HG03025 (cell line): ENCODE data around the gene CLCNKB.

ENCODE experiments used
- ATAC-seq: cut with Tn5 transposase; IDR thresholded peaks from one replicate; pipeline ENCODE4 v1.9.1; 2021; ENCODE audit warnings: mild to moderate bottlenecking, moderate library complexity; ENCODE audit not compliant: unreplicated experiment, low FRiP score

CLCNKB gene

DNA sequence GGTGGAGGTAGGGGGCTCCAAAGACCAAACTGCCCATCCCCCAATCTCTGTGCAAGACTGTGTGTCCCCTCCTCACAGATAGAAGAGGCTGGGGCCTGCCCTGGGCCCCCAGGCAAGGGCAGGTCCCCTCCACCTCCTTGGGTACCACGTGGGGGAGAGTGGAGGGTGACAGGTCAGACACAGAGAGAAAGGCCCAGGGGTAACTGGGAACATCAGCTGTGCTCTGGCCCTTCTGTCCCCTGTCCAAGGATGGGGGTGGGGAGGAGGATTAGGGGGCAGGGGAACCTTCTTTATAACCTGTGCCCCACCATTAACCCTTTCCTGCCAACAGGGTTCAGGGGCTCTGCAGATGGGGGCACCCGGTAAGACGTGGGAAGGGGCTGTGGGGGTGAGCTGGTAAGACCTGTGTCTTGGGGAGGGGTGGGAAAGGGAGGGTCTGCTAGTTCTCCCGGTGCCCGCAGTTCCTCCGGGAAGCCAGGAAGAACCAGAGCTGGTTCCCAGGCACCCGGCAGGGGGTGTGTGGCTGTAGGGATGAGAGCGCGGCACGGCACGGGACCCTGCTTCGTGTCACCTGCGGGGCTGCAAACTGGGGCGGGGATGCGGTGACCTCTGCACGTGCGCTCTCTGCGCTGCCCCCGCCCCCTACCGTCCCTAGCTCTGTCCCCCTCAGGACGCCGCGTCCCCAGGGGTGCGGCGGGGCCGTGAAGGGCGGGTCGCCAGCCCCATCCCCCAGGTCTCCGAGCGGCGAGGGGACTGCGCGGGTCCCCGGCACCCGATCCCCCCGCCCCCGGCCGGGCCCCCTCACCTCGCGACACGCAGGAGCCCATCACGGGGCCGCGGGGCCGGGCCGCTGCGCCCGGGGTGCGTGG is 29.3 kb downstream of the CLCNKB start:
- no peak for ATAC-seq

DNA sequence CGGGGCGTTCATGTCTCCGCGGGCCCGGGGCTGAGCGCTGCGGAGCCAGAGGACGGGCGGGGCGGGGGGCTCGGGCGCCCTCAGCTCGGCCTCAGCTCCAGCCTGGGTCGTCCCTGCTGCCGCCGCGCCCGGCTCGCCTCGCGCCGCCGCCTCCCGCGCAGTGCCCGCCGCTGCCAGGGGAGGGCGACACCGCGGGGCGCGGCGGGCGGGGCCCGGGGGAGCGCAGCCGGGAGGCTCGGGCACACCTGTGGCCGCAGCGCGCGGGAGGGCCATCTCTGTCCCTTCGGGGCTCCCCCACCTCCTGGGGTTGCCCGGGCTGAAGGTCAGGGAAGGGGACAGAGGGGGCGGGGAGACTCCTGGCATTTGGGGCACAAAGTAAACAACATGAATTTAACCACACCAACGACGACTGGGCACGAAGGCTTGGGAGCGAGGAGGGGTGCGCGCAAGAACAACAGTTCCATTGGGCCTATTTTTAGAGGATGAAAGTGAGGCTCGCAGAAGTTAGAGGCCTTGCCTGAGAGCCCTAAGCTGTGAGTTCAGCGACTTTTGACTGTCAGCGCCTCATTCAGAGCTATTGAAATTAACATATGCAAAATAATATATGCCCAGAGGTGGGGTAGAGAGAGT is 30.0 kb downstream of the CLCNKB start, which contains the start of gene FAM131C:
Gene FAM131C (minus strand): TSS at position 162 of the 630 bp plus-strand sequence. CDS start 209 bp downstream, outside the sequence.
- ATAC-seq = no peak

DNA sequence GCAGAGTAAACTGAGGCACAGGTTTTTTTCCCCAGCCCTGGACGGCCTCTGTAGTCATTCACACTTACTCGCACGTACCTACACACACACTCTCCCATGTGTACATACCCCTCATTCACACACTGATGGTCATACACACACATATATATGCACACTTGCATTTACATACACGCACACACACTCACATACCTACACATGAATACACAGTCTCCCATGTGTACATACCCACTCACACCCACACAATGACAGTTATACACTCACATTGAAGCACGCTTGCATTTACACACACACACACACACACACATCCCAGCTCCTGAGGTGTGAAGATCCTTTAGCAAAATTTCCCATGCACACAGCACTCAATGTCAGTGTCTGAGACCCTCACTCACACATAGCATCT is 30.6 kb downstream of the CLCNKB start:
- ATAC-seq = no peak

DNA sequence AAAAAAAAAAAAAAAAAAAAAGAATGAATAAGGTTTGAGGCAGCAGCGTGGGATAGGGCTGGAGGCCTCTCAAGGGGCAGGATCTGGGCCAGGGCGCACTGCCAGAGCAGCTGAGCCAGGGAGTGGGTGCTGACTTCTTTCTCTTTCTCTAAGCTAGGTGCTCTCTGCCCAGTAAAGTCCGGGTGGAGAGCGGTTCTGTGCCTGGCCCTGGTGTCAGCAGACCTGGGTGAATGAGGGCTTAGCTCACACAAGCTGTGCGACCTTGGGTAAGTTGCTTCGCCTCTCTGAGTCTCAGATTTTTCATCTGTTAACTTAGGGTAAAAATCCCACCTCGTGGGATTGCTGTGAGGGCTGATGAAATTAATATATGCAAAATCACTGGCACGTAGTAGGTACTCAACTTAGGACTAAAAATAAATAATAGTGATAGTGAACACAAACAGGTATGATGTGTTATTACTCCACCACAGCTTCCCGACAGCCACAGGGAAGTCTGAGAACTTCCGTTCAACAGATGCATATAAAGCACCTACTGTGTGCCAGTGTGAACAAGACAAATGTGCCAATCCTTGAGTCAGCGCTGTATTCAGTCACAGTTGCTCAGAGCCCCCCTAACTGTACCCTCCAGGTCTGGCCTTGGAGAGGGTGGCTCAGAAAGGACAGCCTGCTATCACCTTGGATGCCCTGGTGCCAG is 31.9 kb downstream of the CLCNKB start:
- ATAC-seq = no peak

DNA sequence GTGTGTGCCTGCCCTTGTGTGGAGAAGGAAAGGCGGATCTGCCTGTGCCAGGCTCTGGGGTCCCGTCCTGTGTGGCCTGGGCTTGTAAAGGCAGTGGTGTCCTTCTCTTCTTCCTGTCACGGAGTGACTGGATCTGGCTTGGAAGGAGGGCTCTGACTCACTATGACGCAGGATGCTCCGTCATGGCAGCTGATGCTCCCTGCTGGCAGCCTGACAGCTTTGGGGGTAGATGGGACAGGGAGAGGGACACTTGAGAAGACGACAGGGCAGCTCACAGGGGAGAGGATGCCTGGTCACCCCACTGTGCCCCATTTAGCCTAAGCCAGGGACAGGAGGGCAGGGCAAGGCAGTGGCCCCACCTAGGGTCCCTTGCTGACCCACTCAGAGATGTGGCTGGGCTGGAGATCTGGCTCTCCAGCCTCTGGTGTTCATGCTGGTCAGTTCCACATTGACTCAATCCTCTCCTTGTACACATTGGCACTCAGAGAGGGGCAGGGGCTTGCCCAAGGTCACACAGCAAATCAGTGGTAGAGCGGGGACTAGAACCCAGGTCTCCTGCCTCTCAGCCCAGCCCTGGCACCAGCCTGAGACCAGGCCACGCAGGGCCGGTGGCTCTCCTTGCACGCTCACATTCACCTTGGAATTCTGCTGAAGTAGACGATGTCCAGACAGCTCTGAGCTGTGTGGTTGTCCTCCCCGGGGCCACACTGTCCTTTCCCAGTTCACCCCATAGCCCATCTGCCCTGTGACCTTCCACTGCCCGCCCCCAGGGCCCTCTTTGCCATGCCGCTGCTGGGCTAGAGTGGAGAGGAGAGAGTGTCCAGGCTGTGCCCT is 32.7 kb downstream of the CLCNKB start:
- ATAC-seq = no peak

DNA sequence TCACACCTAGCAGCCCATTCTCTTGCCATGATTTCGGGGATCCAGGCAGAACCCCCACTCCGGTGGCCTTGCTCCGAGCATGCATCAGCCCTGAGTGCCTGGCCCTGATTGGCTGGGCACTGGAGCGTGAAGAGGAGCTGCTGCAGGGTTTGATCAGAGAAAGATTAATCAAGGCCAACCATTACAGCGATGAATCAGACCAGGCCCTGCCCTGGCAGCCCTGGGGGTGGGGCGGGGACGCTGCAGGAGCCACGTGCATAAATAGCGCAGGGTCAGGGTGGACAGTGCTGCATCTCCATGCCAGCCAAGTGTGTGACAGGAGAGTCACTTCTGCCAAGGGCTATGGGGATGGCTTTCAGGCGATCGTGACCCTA is 33.3 kb downstream of the CLCNKB start:
- no peak for ATAC-seq

DNA sequence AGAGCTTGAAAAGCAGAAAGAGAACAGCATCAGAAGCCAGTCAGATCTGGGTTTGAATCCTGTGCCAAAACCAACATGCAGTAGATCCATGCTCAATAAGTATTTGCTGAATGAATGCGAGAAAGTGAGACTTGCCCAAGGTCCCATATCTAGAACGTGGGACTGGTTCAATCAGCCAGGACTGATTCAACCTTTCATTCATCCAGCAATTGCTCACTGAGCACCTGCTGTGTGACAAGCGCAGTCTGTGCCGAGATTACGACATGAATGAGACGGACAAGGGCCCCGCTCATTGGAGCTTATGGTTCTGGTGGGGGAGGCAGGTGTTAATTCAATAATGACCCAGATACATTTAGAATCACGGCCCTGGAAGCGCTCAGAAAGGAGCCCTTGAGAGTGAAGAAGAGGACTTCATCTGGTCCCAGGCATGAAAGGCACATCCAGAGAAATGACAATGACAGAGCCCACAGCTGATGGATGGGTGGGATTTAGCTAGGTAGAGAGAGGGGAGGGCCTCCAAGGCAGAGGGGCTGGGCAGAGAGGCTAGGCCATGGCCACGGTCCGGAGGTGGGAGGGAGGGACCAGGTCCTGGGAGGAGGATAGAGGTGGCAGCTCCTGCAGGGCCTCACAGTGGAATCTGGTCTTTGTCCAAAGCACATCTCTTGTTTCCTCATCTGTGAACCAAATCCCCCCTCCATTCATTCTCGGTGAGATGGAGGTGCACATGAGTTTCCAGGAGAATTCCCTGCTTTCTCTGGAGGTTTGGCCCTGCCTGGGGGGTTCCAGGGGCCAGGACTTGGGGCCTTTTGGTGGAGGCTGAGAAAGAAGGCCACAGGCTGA is 34.0 kb downstream of the CLCNKB start:
- ATAC-seq = no peak

DNA sequence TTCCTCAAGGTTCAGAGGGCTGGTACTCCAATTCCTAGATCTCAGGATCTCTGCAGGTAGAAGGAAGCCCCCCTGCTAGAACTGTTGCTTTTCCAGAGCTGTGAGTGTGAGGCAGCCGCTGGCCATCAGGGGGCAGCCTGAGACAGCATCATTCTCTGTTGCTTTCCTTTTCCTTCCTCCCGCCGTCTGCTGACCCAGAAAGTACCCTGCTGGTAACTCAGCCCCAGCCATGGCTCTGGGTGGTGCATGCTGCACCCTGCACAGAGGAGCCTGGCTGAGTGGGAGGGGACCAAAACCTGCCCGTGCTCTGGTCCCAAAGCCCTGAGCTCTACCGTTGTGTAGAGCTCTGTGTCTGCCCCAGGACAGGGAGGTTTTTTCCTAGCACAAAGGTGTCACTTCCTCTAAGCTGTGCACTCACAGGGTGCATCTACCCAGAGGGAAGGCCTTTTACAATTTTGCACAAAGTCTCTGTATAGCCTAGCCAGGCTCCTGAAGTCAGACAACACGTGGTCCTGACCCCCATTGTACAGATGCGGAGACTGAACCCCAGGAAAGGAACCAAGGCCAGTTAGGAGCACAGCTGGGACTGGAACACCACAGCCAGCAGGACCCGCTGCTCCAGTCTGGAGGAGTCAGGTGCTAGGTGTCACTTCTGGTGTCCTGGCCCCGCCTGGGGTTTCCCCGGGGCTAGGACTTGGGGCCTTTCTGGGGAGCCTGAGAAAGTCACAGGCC is 35.5 kb downstream of the CLCNKB start:
- no peak for ATAC-seq

DNA sequence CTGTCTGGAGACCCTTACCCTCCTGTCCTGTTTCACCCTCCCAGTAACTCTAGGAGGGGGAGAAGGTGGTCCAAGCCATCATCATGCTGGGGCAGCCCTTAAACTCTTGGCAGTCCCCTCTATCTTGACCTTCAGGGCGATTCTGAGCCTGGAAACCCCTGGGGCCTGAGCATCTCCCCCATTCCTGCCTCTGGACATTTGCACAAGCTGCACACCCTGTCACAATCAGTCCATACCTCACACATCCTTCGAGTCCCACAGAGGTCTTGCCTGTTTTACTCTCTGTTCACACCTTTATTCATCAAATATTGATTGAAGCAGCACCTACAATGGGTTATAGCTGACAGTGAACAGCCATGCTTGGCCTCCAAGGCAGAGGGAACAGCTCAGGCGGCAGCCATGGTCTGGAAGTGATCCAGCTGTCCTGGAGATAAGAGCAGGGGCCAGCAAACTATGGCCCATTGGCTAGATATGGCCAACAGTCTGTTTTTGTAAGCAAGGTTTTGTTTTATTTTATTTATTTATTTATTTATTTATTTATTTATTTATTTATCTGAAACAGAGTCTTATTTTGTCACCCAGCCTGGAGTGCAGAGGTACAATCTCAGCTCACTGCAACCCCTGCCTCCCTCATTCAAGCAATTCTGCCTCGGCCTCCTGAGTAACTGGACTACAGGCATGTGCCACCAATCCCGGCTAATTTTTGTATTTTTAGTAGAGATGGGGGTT is 37.0 kb downstream of the CLCNKB start:
- ATAC-seq = no peak

DNA sequence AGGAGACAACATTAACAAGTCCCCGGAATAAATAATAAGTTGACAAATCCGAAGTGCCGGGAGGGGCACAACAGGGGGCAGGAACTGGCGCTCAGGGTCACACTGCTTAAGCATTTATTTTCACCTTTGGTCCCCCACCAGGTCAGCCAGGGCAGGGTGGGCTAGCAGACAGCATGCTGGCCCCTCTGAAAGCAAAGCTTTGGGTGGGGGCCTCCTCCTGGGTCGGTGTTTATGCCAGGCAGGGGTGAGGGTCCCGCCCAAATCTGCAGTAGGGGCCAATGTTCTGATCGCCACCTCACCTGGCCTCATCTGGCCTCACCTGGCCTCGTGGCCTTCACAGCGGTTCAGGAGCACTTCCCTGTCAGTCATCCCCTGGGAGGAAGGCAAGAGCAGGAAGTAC is 38.1 kb downstream of the CLCNKB start:
- ATAC-seq = no peak

DNA sequence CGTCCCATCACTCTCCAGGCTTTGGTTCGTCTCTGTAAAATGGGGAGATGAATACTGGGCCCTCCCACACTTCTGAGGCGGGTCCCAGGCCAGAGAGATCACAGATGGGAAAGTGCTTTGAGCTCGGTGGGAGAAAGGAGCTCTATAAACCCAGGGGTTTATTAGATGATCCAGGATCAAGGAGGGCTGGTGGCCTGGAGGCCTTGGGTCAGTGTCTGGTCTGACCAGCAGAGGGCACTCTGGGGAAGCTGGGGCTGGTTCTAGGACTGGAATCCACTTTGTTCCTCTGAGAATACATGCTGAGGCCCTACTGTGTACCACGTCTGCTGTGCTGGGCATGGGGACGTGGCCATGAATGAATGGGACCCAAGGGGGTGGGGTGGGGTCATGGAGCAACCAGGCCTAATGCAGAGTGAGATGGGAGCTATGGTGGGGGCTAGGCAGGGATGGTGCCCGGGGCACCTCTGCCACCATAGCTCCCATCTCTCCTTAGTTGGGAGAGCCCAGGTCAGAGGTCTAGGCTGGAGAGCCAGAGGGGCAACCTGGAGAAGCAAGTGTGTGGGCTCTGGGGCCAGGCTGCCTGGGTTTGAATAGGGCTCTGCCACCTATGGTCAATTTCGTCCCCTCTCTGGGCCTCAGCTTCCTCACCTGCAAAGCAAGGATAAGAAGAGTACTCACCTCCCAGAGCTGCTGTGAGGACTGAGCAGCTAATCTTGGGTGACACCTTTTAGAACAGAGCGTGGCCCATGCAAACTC is 38.9 kb downstream of the CLCNKB start:
- ATAC-seq = no peak

DNA sequence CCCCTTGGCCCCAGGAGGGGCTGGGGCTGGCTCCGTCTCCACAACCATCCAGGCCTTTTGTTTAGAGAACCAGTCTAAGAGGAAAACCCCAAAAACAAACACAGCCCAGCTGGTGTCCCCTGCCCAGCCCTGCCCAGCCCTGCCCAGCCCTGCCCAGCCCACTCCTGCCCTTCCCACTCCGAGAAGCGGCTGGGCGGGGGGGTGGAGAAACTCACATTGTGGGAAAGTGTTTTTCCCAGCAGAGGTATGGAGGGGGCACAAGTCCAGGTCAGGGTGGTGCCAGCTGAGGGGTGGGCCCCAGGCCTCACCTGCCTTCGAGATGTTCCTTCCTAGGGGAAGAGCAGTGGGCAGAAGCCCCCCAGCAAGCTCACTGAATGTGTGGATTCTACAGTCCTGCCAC is 39.9 kb downstream of the CLCNKB start:
- no peak for ATAC-seq

DNA sequence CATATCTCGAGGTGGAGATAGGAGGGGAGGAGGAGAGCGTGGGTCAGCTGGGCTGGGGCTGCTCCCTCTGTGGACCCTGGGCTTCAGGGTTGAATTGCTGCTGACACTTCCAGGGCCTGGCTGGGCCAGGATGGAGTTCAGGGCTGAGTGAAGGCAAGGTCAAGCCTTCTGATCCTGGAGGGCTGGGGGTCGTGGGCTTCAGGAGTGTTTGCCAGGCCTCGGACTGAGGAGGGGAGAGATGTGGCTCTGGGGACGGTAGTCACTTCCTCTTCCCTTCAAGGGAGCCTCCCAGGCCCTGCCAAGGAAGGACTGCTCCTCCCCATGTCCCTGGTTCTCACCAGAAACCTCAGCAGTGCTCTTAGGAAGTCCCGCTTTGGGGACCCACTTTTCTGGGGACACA is 41.9 kb downstream of the CLCNKB start:
- no peak for ATAC-seq

DNA sequence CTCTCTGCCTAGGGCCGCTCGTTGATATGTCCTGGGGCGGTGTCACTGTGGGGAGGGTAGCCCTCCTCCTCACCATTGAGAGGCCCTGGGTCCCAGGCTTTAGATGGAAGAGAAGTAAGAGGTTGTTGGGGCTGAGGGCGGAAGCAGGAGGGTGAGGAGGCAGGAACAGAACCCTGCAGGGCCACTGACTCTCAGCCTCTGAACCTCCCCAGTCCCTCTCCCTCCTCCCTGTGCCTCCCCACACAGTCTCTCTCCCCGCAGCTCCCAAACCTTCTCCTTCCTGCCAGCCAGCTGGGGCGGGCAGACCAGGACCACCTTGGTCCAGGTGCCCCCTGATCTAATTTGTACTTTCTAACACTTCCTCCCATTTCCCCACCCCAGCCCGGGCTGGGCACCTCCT is 44.2 kb downstream of the CLCNKB start:
- no peak for ATAC-seq

DNA sequence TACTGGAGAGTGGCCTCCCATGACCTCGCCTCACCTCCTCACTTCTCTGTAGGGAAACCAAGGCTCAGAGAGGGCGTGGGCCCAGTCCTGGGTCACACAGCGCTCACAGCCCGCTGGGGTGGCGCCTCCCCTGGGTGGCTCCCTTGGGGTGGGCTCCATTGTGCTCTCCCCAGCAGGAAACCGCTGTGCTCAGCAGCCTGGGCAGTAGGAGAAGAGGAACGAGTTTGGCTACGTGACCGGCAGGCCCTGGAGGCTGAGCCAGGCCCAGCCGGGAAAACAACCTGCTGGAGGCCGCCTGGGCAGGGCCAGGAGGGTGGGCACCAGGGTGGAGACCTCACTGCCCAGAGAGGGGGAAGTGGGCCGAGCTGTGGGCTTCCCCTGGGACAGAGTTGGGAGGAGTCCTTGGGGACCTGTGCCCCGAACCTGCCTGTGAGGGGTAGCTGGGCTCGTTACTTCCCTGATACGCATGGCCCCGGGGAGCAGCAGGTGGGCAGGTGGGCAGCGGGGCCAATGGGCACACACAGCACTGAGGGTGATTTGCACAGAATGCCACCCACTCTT is 44.8 kb downstream of the CLCNKB start:
- ATAC-seq = no peak

DNA sequence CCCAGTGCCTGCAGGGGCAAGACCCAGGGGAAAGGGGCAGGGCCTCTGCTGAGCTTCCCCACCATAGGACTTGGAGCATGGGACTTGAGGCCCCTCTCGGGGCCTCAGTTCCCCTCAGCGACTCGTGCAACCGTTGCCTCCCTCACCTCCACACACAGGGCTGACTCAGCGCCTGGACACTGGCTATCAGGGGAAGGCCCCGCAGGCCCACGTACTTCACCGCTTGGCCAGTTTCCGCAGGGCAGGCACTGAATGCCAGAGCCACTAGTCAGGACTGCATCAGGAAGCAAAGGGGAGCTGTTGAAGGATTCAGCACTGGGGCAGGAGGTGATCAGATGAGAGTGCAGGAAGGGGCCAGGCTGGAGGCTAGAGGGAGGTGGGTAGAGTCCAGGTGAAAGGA is 45.4 kb downstream of the CLCNKB start:
- no peak for ATAC-seq

DNA sequence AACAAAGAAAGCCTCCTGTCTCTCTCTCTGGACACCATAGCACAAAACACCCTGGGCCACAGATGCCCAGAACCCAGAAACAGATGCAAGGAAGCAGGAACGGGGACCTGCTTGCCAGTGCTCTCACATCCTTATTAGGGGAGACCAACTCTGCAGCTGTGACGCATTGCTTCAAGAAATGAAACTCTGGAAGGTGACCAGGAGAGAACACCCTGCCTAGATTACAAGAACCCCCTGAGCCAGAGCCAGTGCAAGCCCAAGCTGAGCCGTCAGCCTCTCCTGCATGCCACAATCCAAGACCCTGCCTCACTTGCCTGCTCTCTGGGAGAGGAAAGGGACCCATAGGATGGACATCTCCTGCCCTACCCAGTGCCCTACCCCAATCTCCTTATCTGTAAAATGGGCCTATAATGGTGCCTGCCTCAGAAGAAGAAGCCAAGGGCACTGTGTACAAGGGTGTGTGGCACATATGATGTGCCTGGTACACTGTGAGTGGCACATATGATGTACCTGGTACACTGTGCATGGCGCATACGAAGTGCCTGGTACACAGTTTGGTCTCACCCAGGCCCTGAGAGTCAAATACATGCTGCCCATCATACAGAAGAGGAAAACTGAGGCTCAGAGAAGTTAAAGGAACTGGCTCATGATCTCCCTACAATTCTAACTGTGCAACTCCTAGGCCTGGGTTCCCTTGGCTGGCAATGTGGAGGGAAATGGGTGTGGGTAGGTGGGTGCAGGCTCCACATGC is 46.7 kb downstream of the CLCNKB start:
- no peak for ATAC-seq
